ENCODE results near the gene AADACL2.
"Not testable (repeated sequence)": the region's sequence is repeated elsewhere in the genome, so short reads cannot be mapped to it uniquely, and the experiment has no call there.

Gene AADACL2

DNA sequence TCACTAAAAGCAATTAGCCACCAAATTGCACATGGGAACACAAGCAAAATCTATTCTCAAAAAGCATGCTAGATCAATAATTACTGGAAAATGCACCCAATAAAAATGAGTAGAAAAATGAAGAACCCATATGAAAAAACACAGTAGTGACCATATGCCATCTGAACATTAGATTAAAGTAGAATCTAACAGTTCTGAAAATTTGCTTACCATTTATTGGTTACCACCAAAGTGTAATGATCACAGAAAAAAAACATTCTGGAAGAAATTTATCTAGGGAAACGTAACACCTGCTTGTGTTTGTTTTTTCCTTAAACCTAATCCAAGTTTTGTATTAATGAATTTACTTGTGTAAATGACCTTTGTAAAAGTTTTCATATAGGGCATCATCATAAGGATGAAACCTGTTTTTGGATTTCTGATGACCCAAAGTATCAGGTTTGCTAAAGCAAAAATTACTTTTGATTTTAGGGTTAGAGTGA is 42.6 kb downstream of the AADACL2 start:
- Mint-ChIP-seq H3K27ac (no peak overlapping the region), H3K27me3 (peaks cover 6% of the 10 kb centered on the region), H3K4me3 (no peak overlapping the region), H3K9me3 (no peaks in the 10 kb centered on the region), H3K4me1 (no peaks in the 10 kb centered on the region), H3K36me3 (no peaks in the 10 kb centered on the region)

DNA sequence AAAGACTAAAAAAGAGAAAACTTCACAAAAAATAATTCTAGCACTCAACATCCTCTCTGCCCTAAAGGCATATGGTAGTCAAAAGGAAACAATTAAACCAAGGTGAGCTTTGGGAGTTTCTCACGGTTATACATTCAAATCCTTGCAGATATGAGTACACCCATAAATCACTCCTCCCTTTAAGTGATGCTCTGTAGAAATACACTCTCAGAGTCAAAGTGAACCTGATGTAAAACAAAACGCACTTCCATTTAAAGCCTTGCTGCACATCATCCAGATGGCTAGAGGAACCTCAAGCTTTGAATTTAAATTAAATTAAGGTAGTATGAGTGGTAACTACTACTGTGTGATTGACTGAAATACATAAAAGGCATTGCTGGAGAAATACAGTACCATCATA is 44.2 kb downstream of the AADACL2 start:
- no peaks in the 10 kb centered on the region for H3K36me3 Mint-ChIP-seq
- H3K9me3 Mint-ChIP-seq: no peaks in the 10 kb centered on the region
- H3K27me3 Mint-ChIP-seq: peaks cover 5% of the 10 kb centered on the region

DNA sequence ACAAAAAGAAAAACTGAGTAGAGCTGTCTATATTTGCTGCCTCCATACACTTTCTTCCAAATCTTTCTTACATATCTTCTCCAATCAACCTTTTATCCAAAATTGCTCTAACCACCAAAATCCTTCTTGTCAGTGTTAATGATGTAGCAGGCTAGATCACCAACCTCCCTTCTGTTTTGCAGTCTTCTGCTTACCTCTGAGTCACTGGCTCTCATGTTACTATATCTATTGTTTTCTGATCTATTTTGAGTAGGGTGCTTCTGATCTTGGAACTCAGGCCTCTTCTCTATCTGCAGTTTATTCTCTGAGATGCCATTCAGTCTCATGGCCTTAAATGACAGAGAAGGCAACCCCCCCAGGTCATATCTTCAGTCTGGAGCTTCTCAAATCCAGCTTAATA is 53.9 kb downstream of the AADACL2 start:
- H3K4me3 Mint-ChIP-seq: no peak overlapping the region
- no peaks in the 10 kb centered on the region for H3K36me3 Mint-ChIP-seq
- no peak overlapping the region for H3K27ac Mint-ChIP-seq
- H3K9me3 Mint-ChIP-seq: peaks cover 7% of the 10 kb centered on the region
- no peaks in the 10 kb centered on the region for H3K4me1 Mint-ChIP-seq
- H3K27me3 Mint-ChIP-seq: peaks cover 2% of the 10 kb centered on the region

More for the DNA sequence above, 44.2 kb downstream of the AADACL2 start:
- no peak overlapping the region for H3K4me3 Mint-ChIP-seq
- H3K27ac Mint-ChIP-seq: no peak overlapping the region
- H3K4me1 Mint-ChIP-seq: no peaks in the 10 kb centered on the region

DNA sequence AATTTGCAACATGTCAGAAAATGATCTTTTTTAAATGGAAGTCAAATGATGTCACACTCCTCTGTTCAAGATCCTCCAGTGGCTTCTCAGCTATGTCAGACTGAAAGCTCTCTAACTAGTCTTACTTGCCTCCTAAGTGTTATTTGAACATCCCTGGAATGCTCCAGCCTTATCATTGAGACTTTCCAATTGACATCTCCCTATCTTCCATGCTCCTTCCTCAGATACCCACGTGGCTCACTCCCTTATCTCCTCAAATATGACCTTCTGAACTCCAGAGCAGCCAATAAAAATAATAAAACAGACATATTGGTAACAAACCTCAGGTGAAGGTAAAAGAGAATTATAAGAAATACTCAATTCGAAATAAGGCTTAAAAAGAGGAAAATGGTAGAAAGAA is 54.7 kb downstream of the AADACL2 start:
- Mint-ChIP-seq H3K27ac (no peak overlapping the region), H3K36me3 (no peaks in the 10 kb centered on the region), H3K27me3 (peaks cover 2% of the 10 kb centered on the region), H3K4me3 (no peak overlapping the region), H3K4me1 (no peaks in the 10 kb centered on the region), H3K9me3 (peaks cover 7% of the 10 kb centered on the region)

DNA sequence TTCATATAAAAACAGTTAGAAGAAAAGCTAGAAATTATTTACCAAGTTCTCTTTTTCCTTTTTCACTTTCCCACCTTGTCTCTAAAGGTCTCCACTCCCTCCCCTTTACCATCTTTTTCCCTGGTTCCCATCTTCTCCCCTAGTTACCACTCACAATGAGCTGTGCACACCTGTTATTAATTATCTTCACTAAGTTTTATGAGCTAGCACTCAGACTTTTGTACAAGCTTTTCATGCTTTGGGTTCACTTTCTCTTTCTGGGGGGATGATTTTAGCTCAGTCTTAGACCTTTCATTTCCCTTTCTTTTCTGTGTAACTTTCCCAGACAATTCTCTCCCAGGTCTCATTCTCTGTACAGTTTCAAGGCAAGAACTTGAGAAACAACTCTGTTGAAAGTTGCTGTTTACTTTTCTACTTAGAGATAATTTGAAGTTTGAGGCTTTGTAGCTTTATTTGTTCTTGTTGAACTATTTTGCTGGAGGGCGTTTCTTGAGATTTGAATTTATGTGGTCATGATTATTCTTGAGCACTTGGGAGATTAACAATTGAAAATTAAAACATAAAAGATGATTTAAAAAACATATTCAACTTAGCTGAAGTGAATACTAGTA is 56.2 kb downstream of the AADACL2 start:
- Mint-ChIP-seq H3K4me1 (no peaks in the 10 kb centered on the region), H3K9me3 (peaks cover 7% of the 10 kb centered on the region), H3K27me3 (peaks cover 2% of the 10 kb centered on the region), H3K27ac (no peak overlapping the region), H3K4me3 (no peak overlapping the region), H3K36me3 (no peaks in the 10 kb centered on the region)

DNA sequence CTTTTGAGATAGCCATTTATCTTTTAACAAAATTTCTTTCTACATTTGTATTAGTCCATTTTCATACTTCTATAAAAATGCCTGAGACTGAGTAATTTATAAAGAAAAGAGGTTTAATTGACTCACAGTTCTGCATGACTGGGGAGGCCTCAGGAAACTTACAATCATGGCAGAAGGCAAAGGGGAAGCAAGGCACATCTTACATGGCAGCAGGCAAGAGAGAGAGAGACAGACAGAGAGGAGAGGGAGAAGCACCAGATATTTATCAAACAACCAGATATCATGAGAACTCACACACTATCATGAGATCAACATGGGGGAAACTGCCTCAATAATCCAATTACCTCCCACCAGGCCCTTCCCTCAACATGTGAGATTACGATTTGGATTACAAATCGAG is 57.0 kb downstream of the AADACL2 start:
- H3K27me3 Mint-ChIP-seq, H3K9me3 Mint-ChIP-seq, H3K4me1 Mint-ChIP-seq, H3K36me3 Mint-ChIP-seq, H3K27ac Mint-ChIP-seq, H3K4me3 Mint-ChIP-seq: not testable (repeated sequence)

DNA sequence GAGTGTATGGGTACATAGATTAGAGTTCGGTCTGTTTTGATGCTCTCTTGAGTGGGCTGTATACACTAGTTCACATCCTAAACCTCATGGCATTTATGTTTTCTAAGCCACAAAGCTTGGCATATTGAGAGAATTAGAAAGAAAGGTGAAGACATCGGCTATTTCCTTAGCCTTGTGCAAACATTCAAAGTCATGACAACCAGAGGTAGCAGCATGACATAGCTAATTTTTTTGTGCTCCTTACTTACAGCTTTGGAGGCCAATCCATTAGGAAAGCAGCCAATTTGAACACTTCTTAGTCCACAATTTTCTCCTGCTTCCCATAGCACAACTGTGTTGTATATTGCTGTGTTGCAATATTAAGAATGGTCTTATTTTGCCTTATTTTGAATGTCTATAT is 58.7 kb downstream of the AADACL2 start:
- Mint-ChIP-seq H3K4me3 (no peak overlapping the region), H3K4me1 (no peaks in the 10 kb centered on the region), H3K9me3 (peaks cover 7% of the 10 kb centered on the region), H3K27me3 (peaks cover 2% of the 10 kb centered on the region), H3K27ac (no peak overlapping the region), H3K36me3 (no peaks in the 10 kb centered on the region)

DNA sequence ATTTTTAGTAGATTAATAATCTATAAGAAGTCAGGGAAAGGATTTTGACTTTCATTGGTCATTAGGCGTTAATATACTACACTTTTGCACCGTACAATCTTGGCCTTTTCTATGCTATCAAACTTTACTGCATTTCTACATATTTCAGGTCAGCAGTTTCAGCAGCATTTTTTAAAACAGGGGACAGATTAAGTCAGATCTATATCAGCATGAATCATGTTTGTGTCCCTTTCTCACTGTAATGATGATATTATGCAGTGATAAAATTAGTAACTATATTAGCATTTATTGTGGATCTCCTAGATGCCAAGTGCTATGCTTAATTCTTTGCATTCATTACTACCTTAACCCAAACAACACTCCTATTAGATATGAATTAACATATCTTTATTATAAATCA is 59.9 kb downstream of the AADACL2 start:
- H3K27me3 Mint-ChIP-seq: peaks cover 2% of the 10 kb centered on the region
- H3K36me3 Mint-ChIP-seq: no peaks in the 10 kb centered on the region
- H3K4me3 Mint-ChIP-seq: no peak overlapping the region
- no peak overlapping the region for H3K27ac Mint-ChIP-seq
- no peaks in the 10 kb centered on the region for H3K4me1 Mint-ChIP-seq
- peaks cover 7% of the 10 kb centered on the region for H3K9me3 Mint-ChIP-seq

DNA sequence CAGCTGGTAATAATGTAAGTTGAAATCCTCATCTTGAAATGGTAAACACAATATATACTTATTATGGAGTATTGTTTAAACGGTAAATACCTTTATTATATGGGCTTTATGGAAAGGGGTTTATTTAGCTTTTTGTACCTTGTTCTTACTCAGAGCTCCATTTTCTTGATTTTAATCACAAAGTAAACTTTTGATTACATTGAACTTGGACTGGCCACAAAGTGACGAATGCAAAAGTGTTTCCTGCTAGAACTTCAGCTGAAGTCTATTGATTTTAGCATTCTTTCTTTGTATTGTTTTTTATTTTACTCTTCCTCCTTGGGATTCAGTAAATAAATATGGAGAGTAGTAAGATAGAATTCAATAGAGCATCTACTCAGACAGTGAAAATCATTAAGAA is 60.4 kb downstream of the AADACL2 start:
- no peak overlapping the region for H3K27ac Mint-ChIP-seq
- no peaks in the 10 kb centered on the region for H3K4me1 Mint-ChIP-seq
- H3K4me3 Mint-ChIP-seq: no peak overlapping the region
- no peaks in the 10 kb centered on the region for H3K36me3 Mint-ChIP-seq
- peaks cover 7% of the 10 kb centered on the region for H3K9me3 Mint-ChIP-seq
- H3K27me3 Mint-ChIP-seq: peaks cover 2% of the 10 kb centered on the region

DNA sequence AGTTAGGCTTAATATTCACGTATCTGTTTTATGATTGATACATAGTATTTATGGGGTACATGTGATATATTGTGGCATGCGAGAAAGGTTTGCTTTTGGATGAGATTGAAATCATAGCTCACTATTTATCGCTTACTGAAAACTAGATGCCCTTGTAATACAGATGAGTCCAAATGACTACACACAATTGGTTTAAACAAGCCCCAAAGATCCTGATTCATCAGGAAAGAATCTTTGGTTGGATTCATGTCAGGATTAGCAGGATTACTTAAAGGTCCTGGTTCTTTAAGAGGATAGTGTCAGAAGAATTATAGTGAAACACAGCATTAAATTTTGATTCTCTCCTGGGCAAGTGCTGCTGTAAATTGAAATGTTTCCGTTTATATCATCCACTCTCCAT is 61.5 kb downstream of the AADACL2 start:
- peaks cover 4% of the 10 kb centered on the region for H3K9me3 Mint-ChIP-seq
- no peak overlapping the region for H3K4me3 Mint-ChIP-seq
- H3K36me3 Mint-ChIP-seq: no peaks in the 10 kb centered on the region
- no peak overlapping the region for H3K27ac Mint-ChIP-seq
- no peaks in the 10 kb centered on the region for H3K27me3 Mint-ChIP-seq
- no peaks in the 10 kb centered on the region for H3K4me1 Mint-ChIP-seq

DNA sequence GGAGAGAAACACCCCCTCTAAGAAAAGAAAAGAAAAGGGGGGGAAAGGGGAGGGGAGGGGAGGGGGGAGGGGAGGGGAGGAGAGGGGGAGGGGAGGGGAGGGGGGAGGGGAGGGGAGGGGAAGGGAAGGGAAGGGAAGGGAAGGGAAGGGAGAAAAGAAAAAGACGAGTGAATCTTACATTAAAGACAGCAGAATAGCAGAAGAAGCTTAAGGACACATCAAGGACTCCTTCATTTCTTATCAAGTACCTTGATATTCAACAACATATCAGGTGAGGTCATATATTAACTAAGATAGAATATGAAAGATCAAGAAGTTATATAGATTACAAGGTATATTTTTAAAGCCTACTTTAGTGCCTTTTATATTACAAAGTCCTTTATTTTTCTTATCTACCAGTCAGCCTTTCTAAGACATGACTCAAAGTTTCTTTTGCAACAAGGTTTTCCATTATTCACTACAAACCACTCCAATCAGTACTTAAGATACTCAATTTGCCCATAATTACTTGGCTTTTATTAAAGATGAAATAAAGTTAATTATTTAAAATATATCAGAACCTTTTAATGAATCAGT is 62.5 kb downstream of the AADACL2 start:
- Mint-ChIP-seq H3K27ac (no peak overlapping the region), H3K36me3 (no peaks in the 10 kb centered on the region), H3K9me3 (no peaks in the 10 kb centered on the region), H3K27me3 (no peaks in the 10 kb centered on the region), H3K4me3 (no peak overlapping the region), H3K4me1 (no peaks in the 10 kb centered on the region)

DNA sequence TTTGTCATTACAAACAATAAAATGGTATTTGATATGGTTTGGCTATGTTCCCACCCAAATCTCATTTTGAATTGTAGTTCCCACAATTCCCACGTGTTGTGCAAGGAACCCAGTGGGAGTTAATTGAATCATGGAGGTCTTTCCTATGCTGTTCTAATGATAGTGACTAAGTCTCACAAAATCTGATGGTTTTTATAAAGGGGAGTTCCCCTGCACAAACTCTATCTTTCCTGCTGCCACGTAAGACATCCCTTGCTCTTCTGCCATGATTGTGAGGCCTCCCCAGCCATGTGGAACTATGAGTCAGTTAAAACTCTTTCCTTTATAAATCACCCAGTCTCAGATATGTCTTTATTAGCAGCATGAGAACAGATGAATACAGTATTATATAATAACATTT is 64.7 kb downstream of the AADACL2 start:
- Mint-ChIP-seq H3K36me3 (no peaks in the 10 kb centered on the region), H3K4me1 (no peaks in the 10 kb centered on the region), H3K27ac (no peak overlapping the region), H3K27me3 (no peaks in the 10 kb centered on the region), H3K4me3 (no peak overlapping the region), H3K9me3 (no peaks in the 10 kb centered on the region)

DNA sequence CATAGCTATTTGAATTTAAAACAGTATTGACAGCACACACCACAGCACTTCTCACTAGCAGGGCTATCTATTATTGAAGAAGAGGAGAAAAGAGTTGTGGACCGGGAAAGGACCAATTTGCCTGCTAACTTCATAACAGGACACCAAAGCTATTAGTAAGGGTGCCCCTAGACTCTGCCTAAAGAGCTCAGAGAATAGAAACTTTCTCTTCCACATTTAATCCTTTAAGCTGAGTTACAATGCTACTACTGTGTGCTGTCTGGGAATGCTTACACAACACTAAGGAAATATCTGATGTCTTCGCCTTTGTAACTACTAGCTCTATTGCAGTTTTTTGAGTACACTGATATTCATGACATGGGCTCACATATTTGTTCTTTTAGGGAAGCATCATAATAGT is 66.7 kb downstream of the AADACL2 start:
- no peak overlapping the region for H3K4me3 Mint-ChIP-seq
- H3K36me3 Mint-ChIP-seq: no peaks in the 10 kb centered on the region
- no peak overlapping the region for H3K27ac Mint-ChIP-seq
- no peaks in the 10 kb centered on the region for H3K9me3 Mint-ChIP-seq
- no peaks in the 10 kb centered on the region for H3K4me1 Mint-ChIP-seq
- peaks cover 4% of the 10 kb centered on the region for H3K27me3 Mint-ChIP-seq

DNA sequence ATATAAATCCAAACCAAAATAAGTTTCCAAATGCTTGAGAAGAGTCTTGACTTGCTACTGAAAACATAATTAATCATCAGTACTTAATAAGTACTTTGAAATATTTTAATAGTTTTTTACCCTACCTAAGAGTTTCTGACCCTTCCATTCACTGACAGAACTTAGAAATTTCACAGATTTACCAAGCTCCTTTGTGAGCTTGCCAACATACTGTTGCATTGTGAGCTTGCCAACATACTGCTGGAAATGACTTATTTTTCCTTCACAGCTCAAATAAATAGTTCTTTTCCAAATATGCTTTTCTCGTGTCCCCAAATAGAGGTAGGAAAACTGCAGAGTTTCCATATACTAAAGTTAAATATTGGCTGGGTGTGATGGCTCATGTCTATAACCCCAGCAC is 70.5 kb downstream of the AADACL2 start:
- Mint-ChIP-seq H3K9me3 (peaks cover 9% of the 10 kb centered on the region), H3K4me3 (no peak overlapping the region), H3K27me3 (peaks cover 7% of the 10 kb centered on the region), H3K27ac (no peak overlapping the region), H3K36me3 (peaks cover 2% of the 10 kb centered on the region), H3K4me1 (no peaks in the 10 kb centered on the region)

DNA sequence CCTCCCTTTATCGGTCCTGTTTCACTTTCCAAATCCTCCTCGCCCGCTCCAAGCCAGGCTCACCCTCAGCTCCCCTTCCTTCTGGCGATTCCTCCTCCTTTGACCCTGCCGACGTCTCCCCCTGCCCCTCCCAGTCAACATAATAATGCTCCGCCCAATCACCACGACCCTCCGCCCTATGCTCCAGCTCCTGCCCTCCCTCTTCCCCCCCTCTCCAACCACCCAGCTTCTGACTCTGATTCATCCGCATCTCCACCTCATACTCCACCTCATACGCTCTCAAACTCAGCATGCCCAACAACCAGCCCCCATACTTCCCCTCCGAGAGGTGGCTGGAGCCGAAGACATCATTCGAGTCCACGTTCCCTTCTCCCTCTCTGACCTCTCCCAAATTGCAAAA is 73.1 kb downstream of the AADACL2 start:
- peaks cover 2% of the 10 kb centered on the region for H3K36me3 Mint-ChIP-seq
- H3K4me1 Mint-ChIP-seq: no peaks in the 10 kb centered on the region
- peaks cover 7% of the 10 kb centered on the region for H3K27me3 Mint-ChIP-seq
- no peak overlapping the region for H3K27ac Mint-ChIP-seq
- H3K4me3 Mint-ChIP-seq: no peak overlapping the region
- H3K9me3 Mint-ChIP-seq: peaks cover 9% of the 10 kb centered on the region

Measured in activated naive CD4-positive, alpha-beta T cell treated with anti-CD3 and anti-CD28 coated beads, Interleukin-2, amount 50 U/mL, for 24 hours (primary cell).